WI38 (cell line): ENCODE data around the gene CCNE1.
"Not testable (repeated sequence)": the region's sequence is repeated elsewhere in the genome, so short reads cannot be mapped to it uniquely, and the experiment has no call there.

Experiments used
- H3K4me3 ChIP-seq: 2 replicates; pipeline ENCODE4 v1.5.1; 2011; ENCODE audit warnings: low read depth, mild to moderate bottlenecking, control low read depth, low read length
- TF ChIP-seq, protein P1 (sequence below): IDR thresholded peaks from 2 replicates; pipeline ENCODE4 v1.5.1; 2012; ENCODE audit warnings: low read depth, mild to moderate bottlenecking, control low read depth, low read length

Gene CCNE1

DNA sequence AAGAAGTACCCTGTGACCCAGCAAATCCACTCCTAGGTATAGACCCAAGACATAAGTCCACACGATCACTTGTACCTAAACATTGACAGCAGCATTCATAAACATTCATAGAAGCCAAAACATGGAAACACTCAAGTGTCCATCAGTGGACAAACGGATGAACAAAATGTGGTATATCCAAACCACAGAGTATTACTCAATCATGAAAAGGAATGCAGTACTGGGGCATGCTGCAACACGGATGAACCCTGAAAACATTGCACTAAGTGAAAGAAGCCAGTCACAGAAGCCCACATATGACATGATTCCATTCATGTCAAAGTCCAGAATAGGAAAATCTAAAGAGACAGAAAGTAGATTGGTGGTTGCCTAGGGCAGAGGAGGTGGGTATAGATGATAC is 22.8 kb upstream of the CCNE1 start:
- H3K4me3 ChIP-seq = no peak overlapping the region
- TF ChIP-seq, protein P1, sequence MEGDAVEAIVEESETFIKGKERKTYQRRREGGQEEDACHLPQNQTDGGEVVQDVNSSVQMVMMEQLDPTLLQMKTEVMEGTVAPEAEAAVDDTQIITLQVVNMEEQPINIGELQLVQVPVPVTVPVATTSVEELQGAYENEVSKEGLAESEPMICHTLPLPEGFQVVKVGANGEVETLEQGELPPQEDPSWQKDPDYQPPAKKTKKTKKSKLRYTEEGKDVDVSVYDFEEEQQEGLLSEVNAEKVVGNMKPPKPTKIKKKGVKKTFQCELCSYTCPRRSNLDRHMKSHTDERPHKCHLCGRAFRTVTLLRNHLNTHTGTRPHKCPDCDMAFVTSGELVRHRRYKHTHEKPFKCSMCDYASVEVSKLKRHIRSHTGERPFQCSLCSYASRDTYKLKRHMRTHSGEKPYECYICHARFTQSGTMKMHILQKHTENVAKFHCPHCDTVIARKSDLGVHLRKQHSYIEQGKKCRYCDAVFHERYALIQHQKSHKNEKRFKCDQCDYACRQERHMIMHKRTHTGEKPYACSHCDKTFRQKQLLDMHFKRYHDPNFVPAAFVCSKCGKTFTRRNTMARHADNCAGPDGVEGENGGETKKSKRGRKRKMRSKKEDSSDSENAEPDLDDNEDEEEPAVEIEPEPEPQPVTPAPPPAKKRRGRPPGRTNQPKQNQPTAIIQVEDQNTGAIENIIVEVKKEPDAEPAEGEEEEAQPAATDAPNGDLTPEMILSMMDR = no peak

DNA sequence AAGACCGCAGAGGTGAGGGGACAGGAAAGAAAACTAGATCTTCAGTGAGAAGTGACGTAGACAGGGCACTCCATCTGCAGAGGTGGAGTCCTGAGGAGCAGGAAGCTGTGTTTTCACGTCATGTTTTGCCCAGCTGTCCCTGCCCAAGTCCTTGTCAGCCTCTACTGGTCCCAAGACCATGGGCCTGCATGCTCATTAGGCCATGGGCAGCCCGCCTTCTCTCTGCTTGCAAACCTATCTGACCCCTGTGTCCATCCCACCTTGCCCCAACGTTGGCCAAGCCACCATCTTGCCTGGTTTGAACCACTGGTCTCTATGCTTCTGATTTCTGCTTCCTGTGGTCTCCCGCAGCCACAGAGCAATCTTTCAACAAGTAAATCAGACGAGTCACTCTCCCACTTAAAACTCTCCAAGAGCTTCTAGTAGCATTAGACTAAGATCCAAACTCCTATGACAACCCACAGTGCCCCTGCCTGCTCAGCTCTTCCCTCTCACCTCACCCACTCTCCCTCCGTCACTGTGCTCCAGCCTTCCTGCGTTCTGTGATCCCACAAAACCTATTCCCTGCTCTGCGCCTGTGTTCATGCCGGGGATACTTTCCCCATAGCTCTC is 18.6 kb upstream of the CCNE1 start:
- TF ChIP-seq, protein P1 = no peak
- no peak overlapping the region for H3K4me3 ChIP-seq

DNA sequence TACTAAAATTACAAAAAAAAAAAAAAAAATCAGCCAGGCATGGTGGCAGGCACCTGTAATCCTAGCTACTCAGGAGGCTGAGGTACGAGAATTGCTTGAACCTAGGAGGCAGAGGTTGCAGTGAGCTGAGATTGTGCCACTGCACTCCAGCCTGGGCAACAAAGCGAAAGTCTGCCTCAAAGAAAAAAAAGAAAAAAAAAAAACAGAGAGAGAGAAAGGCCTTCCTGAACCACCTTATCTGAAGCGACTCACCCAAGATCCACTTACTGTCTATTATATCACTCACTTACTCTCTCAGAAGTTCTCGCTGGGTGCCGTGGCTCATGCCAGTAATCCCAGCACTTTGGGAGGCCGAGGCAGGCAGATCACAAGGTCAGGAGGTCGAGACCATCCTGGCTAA is 17.3 kb upstream of the CCNE1 start:
- H3K4me3 ChIP-seq = not testable (repeated sequence)

DNA sequence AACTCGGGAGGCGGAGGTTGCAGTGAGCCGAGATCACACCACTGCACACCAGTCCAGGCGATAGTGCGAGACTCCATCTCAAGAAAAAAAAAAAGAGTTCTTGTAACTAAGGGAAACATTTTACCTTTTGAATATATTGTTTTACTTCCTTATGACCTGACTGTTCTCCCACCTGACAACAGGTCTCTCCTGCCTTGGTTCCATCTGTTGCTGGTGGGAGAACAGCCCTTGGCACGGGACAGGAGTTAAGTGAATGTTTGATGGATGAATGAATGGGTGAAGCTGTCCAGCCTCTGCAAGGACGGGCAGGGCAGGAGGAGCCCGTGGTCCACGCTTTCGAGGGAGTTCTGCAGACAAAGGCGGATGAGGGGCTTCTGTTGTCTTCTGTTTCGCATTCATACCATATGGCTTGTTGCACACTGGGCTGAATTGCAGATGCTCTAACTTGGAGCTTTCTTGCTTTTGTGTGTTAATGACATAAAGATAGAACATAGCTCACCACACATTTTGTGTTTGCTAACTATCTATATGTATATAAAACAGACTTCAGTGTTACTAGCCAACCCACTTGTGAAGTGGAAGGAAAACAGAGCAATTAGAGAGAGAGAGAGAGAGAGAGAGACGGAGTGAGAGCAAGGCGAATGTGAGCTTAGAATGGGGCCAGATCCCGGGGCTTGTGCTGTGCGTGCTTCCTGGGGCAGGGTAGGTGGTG is 16.2 kb upstream of the CCNE1 start:
- TF ChIP-seq, protein P1 = no peak
- H3K4me3 ChIP-seq = no peak overlapping the region

DNA sequence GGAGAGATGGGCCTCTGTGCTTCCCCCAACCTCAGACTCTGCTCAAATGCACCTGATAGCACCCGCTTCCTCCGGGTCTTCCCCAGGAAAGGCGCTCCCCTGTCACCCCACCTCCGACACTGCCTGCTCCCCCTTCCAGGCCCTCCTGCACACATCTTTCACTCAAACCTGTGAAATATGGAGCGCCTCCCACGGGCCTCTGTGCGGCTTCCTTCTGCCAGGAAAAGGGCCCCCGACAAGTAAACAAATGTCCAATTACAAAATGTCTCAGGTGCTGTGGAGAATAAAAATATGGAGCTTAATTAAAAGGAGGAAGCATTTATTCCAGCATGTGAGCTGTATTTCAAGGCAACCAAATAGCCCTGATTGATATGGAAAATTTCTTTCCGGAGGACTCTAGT is 15.6 kb upstream of the CCNE1 start:
- TF ChIP-seq, protein P1 = no peak
- H3K4me3 ChIP-seq = no peak overlapping the region

DNA sequence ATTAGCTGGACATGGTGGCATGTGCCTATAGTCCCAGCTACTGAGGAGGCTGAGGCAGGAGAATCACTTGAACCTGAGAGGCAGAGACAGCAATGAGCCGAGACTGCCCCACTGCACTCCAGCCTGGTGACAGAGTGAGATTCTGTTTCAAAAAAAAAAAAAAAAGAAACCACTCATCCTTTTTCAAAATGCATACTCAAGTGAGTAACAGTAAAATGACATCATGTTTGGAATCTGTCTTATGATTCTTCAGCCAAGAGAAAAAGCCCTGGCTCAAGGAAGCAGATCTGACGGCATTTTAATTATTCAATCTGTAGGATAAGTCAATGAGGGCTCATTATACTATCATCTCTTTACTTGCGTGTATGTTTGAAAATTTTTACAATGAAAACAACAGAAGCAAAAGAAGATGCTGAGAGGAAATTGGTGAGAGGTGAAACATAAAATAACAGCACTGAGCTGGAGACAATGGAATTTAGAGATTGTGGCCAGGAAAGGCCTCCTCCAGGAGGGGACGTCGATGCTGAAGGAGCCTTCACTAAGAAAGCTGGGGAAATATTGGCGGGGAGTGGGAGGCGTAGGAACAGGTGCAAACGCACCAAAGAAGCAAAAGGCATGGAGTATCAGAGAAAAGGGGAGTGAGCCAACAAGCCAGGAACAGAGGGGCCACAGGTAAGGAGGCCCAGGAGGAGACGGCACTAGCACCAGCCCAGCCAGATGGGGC is 12.9 kb upstream of the CCNE1 start:
- TF ChIP-seq, protein P1 = no peak

DNA sequence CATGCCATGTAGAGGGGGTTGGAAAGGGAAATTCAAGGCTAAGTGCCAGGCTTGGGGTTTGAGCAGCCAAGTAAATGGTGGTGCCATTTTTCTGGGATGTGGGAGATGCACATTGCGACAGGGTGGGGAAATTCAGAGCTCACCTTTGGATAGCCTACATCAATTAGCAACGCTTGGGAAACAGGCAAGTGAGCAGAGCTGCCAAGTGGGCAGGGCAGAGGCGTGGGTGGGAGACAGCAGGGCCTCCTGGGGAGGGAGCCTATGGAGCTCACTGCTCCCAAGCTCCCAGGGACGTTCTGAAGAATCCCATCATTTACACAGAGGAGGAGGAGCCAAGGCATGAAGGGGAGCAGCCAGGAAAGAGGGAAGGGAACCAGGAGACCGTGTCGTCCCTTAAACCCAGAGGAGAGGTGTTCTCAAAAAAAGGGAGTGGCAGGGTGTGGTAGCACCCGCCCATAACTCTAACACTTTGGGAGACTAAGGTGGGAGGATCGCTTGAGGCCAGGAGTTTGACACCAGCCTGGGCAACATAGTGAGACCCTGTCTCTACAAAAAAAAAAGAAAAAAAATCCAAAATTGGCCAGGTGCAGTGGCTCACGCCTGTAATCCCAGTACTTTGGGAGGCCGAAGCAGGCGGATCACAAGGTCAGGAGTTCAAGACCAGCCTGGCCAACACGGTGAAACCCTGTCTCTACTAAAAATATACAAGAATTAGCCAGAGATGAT is 11.5 kb upstream of the CCNE1 start:
- no peak overlapping the region for H3K4me3 ChIP-seq
- TF ChIP-seq, protein P1 = no peak

More for the DNA sequence above, 12.9 kb upstream of the CCNE1 start:
- no peak overlapping the region for H3K4me3 ChIP-seq

DNA sequence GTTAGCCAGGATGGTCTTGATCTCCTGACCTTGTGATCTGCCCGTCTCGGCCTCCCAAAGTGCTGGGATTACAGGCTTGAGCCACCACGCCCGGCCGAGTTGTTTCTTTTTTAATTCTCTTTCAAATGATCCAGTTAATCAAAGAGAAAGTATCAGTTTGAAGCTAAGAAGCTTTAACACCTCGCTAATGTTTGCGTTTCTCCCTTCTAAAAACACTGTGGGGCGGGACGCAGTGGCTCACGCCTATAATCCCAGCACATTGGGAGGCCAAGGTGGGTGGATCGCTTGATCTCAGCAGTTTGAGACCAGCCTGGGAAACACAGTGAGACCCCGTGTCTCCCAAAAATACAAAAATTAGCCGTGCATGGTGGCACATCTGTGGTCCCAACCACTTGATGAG is 7.8 kb upstream of the CCNE1 start:
- not testable (repeated sequence) for H3K4me3 ChIP-seq
